HG02678 (cell line): ENCODE results near the gene TCF12.

ENCODE experiments used
- ATAC-seq: cut with Tn5 transposase; IDR thresholded peaks from one replicate; pipeline ENCODE4 v1.9.1; 2021; ENCODE audit warnings: mild to moderate bottlenecking, moderate library complexity; ENCODE audit not compliant: unreplicated experiment

Gene TCF12

GRCh38 chr15:57284535-57284934 is 366.1 kb downstream of the TCF12 start:
- peak; percentile 41 for ATAC-seq

GRCh38 chr15:57285386-57285785 is 366.9 kb downstream of the TCF12 start:
- ATAC-seq, result peak; percentile 37

- no peak for ATAC-seq
These were observed 368.1 kb downstream of the TCF12 start for GRCh38 chr15:57286446-57287122.

- ATAC-seq, result no peak
These were observed 368.7 kb downstream of the TCF12 start for GRCh38 chr15:57287123-57287521.

- ATAC-seq, result no peak
These were observed 370.6 kb downstream of the TCF12 start for GRCh38 chr15:57288926-57289580.

GRCh38 chr15:57290187-57290586 is 371.7 kb downstream of the TCF12 start:
- ATAC-seq, result no peak

GRCh38 chr15:57290826-57291225 is 372.4 kb downstream of the TCF12 start:
- no peak for ATAC-seq

- no peak for ATAC-seq
These were observed 378.2 kb downstream of the TCF12 start for GRCh38 chr15:57296473-57297162.

GRCh38 chr15:57297163-57297593 is 378.7 kb downstream of the TCF12 start:
- ATAC-seq, result no peak

- ATAC-seq, result no peak
These were observed 379.2 kb downstream of the TCF12 start for GRCh38 chr15:57297630-57298029.

- ATAC-seq, result no peak
These were observed 379.8 kb downstream of the TCF12 start for GRCh38 chr15:57298204-57298603.

- no peak for ATAC-seq
These were observed 380.6 kb downstream of the TCF12 start for GRCh38 chr15:57298843-57299550.

GRCh38 chr15:57301307-57301706 is 382.9 kb downstream of the TCF12 start:
- no peak for ATAC-seq

- ATAC-seq, result no peak
These were observed 384.3 kb downstream of the TCF12 start for GRCh38 chr15:57302640-57303257.

GRCh38 chr15:57305009-57305408 is 386.6 kb downstream of the TCF12 start:
- no peak for ATAC-seq

- peak; percentile 72 for ATAC-seq
These were observed 387.9 kb downstream of the TCF12 start for GRCh38 chr15:57306161-57306943.

GRCh38 chr15:57306944-57307411 is 388.5 kb downstream of the TCF12 start:
- no peak for ATAC-seq

GRCh38 chr15:57307527-57308169 is 389.2 kb downstream of the TCF12 start:
- ATAC-seq, result no peak

GRCh38 chr15:57308170-57308545 is 389.7 kb downstream of the TCF12 start:
- no peak for ATAC-seq
